ENCODE data around the gene ZNF106. TPM values are rescaled to one million over a fixed set of nuclear protein-coding genes. Genes with fewer than 3 reads are reported as not detected.

Gene ZNF106
- total and polyA plus RNA-seq, 4 donors, result 7.5 to 25.4 (median 20.5) TPM

DNA sequence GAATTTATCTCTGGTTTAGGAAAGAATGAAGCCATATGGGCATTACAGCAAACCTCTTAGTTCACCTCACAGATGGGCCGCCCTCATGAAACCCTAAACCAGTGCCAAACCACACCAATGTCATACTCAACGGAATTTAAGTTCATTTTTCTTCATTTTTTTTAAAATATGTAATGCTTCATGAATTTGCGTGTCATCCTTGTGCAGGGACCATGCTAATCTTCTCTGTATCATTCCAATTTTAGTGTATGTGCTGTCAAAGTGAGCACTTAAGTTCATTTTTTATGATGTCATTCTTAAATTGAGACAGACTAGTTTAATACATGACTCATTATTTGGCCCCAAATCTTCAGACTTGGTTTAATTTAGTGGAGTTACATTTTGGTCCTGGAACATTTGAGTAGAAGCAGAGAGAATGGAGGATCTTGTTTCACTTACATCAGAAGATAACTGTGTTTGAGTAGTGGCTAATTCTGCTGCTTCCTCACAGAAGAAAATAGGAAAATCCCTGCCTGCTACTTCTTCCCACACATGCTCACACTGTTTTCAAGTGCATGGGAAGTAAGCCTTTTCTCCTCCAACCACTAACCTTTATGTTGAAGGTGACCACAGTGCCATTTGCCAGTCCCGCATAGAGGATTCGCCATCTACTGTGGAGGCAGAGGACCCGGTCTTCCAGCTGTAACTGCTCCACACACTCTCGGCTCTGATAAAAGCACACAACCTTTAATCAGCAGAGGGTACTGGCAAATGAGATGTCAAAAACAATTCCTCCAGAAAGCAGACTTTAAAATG, 63.3 kb downstream of the ZNF106 start:
- Histone ChIP-seq H3K36me3 (ENCODE audit: control insufficient read depth in 4 of 4, insufficient read depth in 3 of 4, low read depth in 1 of 4, low read length in 3 of 4) (peaks cover 12 to 65% (median 60%) of the 10 kb centered on the region in 4 donors), H3K27ac (ENCODE audit: low read depth in 1 of 2, low read length in 2 of 2) (no peak overlapping the region), H3K4me3 (ENCODE audit: low read depth in 1 of 3, low read length in 3 of 3) (no peak overlapping the region), H3K9me3 (ENCODE audit: control insufficient read depth in 4 of 4, low read length in 3 of 4) (no peaks in the 10 kb centered on the region), H3K9ac (ENCODE audit: low read depth in 1 of 2, low read length in 2 of 2) (no peak overlapping the region), H3K4me1 (ENCODE audit: control insufficient read depth in 4 of 4, insufficient read depth in 4 of 4, low read length in 3 of 4) (no peaks in the 10 kb centered on the region), H3K27me3 (ENCODE audit: control insufficient read depth in 4 of 4, insufficient read depth in 4 of 4, low read length in 3 of 4) (no peaks in the 10 kb centered on the region)
- TF ChIP-seq, protein P1, sequence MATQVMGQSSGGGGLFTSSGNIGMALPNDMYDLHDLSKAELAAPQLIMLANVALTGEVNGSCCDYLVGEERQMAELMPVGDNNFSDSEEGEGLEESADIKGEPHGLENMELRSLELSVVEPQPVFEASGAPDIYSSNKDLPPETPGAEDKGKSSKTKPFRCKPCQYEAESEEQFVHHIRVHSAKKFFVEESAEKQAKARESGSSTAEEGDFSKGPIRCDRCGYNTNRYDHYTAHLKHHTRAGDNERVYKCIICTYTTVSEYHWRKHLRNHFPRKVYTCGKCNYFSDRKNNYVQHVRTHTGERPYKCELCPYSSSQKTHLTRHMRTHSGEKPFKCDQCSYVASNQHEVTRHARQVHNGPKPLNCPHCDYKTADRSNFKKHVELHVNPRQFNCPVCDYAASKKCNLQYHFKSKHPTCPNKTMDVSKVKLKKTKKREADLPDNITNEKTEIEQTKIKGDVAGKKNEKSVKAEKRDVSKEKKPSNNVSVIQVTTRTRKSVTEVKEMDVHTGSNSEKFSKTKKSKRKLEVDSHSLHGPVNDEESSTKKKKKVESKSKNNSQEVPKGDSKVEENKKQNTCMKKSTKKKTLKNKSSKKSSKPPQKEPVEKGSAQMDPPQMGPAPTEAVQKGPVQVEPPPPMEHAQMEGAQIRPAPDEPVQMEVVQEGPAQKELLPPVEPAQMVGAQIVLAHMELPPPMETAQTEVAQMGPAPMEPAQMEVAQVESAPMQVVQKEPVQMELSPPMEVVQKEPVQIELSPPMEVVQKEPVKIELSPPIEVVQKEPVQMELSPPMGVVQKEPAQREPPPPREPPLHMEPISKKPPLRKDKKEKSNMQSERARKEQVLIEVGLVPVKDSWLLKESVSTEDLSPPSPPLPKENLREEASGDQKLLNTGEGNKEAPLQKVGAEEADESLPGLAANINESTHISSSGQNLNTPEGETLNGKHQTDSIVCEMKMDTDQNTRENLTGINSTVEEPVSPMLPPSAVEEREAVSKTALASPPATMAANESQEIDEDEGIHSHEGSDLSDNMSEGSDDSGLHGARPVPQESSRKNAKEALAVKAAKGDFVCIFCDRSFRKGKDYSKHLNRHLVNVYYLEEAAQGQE (IDR thresholded peaks at IDR 0.05), result no peak
- TF ChIP-seq JUND (IDR thresholded peaks at IDR 0.05) (no peak), FOXA2 (IDR thresholded peaks at IDR 0.05) (no peak), YY1 (IDR thresholded peaks at IDR 0.05) (no peak), HNF4A (conservative IDR thresholded peaks at IDR 0.05) (no peak), TAF1 (conservative IDR thresholded peaks at IDR 0.05) (no peak), RXRA (IDR thresholded peaks at IDR 0.05) (no peak), RAD21 (IDR thresholded peaks at IDR 0.05) (no peak), SP1 (IDR thresholded peaks at IDR 0.05) (no peak), HNF4G (IDR thresholded peaks at IDR 0.05) (no peak), EGR1 (IDR thresholded peaks at IDR 0.05; ENCODE audit: low read depth in 2 of 2) (no peak), GABPA (IDR thresholded peaks at IDR 0.05 in 1 of 2, conservative IDR thresholded peaks at IDR 0.05 in 1 of 2) (no peak), NR2F2 (IDR thresholded peaks at IDR 0.05) (no peak), FOXA1 (IDR thresholded peaks at IDR 0.05) (no peak)
- TF ChIP-seq, protein P2, sequence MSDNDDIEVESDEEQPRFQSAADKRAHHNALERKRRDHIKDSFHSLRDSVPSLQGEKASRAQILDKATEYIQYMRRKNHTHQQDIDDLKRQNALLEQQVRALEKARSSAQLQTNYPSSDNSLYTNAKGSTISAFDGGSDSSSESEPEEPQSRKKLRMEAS (IDR thresholded peaks at IDR 0.05), result no peak
- TF ChIP-seq, protein P3, sequence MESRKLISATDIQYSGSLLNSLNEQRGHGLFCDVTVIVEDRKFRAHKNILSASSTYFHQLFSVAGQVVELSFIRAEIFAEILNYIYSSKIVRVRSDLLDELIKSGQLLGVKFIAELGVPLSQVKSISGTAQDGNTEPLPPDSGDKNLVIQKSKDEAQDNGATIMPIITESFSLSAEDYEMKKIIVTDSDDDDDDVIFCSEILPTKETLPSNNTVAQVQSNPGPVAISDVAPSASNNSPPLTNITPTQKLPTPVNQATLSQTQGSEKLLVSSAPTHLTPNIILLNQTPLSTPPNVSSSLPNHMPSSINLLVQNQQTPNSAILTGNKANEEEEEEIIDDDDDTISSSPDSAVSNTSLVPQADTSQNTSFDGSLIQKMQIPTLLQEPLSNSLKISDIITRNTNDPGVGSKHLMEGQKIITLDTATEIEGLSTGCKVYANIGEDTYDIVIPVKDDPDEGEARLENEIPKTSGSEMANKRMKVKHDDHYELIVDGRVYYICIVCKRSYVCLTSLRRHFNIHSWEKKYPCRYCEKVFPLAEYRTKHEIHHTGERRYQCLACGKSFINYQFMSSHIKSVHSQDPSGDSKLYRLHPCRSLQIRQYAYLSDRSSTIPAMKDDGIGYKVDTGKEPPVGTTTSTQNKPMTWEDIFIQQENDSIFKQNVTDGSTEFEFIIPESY (IDR thresholded peaks at IDR 0.05), result no peak
- TF ChIP-seq, protein P4, sequence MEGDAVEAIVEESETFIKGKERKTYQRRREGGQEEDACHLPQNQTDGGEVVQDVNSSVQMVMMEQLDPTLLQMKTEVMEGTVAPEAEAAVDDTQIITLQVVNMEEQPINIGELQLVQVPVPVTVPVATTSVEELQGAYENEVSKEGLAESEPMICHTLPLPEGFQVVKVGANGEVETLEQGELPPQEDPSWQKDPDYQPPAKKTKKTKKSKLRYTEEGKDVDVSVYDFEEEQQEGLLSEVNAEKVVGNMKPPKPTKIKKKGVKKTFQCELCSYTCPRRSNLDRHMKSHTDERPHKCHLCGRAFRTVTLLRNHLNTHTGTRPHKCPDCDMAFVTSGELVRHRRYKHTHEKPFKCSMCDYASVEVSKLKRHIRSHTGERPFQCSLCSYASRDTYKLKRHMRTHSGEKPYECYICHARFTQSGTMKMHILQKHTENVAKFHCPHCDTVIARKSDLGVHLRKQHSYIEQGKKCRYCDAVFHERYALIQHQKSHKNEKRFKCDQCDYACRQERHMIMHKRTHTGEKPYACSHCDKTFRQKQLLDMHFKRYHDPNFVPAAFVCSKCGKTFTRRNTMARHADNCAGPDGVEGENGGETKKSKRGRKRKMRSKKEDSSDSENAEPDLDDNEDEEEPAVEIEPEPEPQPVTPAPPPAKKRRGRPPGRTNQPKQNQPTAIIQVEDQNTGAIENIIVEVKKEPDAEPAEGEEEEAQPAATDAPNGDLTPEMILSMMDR (IDR thresholded peaks at IDR 0.05; ENCODE audit: low read depth, low read length, missing input control), result no peak
- TF ChIP-seq, protein P5, sequence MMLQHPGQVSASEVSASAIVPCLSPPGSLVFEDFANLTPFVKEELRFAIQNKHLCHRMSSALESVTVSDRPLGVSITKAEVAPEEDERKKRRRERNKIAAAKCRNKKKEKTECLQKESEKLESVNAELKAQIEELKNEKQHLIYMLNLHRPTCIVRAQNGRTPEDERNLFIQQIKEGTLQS (IDR thresholded peaks at IDR 0.05), result no peak
- 94% methylated on average over 7 of the region's 7 CpGs for WGBS
- DNase-seq (ENCODE audit: low spot score), result no peak

Measured in liver (tissue), 9 donors.